Uterus (tissue), 4 donors: ENCODE results near the gene SHISAL1. TPM values are rescaled to one million over a fixed set of nuclear protein-coding genes. Genes with fewer than 3 reads are reported as not detected.

Experiments used
- DNase-seq, 2 donors: peaks; one replicate each; pipeline ENCODE4 v3.0.0-alpha.2; 2019 to 2020
- H3K27ac ChIP-seq, 2 donors: fragments of 200-600 bp; sonication (generic); 1 replicate in 1 of 2; 2 replicates in 1 of 2; pipeline ENCODE4 v1.5.1; 2016 to 2018
- H3K27me3 ChIP-seq, 2 donors: fragments of 200-600 bp; sonication (generic); one replicate each; pipeline ENCODE4 v1.5.1; 2018 to 2019; ENCODE audit warnings: control low read depth in 1 of 2
- H3K36me3 ChIP-seq, 2 donors: fragments of 200-600 bp; sonication (generic); one replicate each; pipeline ENCODE4 v1.5.1; 2019; ENCODE audit warnings: control low read depth in 1 of 2
- H3K4me1 ChIP-seq, 2 donors: fragments of 200-600 bp; sonication (generic); one replicate each; pipeline ENCODE4 v1.5.1; 2018 to 2019; ENCODE audit warnings: control low read depth in 1 of 2
- H3K4me3 ChIP-seq, 2 donors: fragments of 200-600 bp; sonication (generic); 1 replicate in 1 of 2; 2 replicates in 1 of 2; pipeline ENCODE4 v1.5.1; 2018 to 2019; ENCODE audit warnings: mild to moderate bottlenecking in 1 of 2
- H3K9me3 ChIP-seq, 2 donors: fragments of 200-600 bp; sonication (generic); one replicate each; pipeline ENCODE4 v1.5.1; 2019; ENCODE audit warnings: control low read depth in 1 of 2
- POLR2A ChIP-seq, 2 donors: fragments of 450-650 bp; IDR thresholded peaks; one replicate each; pipeline ENCODE4 v1.6.1; 2016; ENCODE audit warnings: antibody characterized with exemption in 2 of 2, mild to moderate bottlenecking in 1 of 2, moderate library complexity in 1 of 2
- intact Hi-C: fragments of 100-400 bp; cut with DNase I; formaldehyde crosslinking; loops from one replicate; pipeline ENCODE4 v1.15.1; 2023; ENCODE audit warnings: low total_unique reads
- total RNA-seq, 4 donors: library from RNA; depleted of rRNA in 3 of 4; stranded (reverse); fragments of >200 nt in 3 of 4; gene quantifications; one replicate each; pipeline versions ENCODE4 v1.1.0 to v1.2.4, GENCODE V29; 2014 to 2023
- TF ChIP-seq, protein P1 (sequence below), 4 experiments: fragments of 200-600 bp in 2 of 4; fragments of 450-650 bp in 2 of 4; sonication (generic) in 2 of 4; IDR thresholded peaks; one replicate each; pipeline ENCODE4 v1.5.1; 2016 to 2019; ENCODE audit warnings: antibody characterized with exemption in 4 of 4, mild to moderate bottlenecking in 2 of 4, moderate library complexity in 1 of 4
- donor health status: DM: yes; HTN: yes; CAD: no.

The SHISAL1 gene
- total RNA-seq, 4 donors from 2014 or later = 4.7 to 44.2 (median 22.9) TPM

DNA sequence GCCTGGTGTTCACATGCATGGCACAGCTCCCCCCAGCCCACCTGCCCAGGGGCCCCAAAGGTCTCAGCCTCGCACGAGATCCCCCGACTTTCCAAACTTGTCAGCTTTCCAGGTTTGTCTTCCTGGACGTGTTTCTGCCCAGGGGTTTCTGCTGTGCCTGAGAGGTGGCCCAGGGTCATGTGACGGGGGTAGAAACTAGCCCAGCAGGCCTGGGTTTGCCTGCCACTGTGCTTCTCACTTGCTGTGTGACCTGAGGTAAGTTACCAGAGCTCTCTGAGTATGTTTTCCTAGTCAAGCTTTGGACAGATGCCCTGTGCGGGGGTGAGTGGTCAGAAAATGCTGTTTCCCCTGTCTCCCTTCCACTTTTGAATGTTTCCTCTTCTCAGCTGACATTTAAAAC, 38.3 kb upstream of the SHISAL1 start:
- Histone ChIP-seq H3K27me3 (no peaks in the 10 kb centered on the region), H3K36me3 (no peaks in the 10 kb centered on the region), H3K4me3 (no peak overlapping the region), H3K4me1 (no peaks in the 10 kb centered on the region), H3K27ac (peak overlapping the region; percentile 10 to 38), H3K9me3 (no peaks in the 10 kb centered on the region)
- no peak for TF ChIP-seq POLR2A (IDR thresholded peaks at IDR 0.05)
- TF ChIP-seq, protein P1, sequence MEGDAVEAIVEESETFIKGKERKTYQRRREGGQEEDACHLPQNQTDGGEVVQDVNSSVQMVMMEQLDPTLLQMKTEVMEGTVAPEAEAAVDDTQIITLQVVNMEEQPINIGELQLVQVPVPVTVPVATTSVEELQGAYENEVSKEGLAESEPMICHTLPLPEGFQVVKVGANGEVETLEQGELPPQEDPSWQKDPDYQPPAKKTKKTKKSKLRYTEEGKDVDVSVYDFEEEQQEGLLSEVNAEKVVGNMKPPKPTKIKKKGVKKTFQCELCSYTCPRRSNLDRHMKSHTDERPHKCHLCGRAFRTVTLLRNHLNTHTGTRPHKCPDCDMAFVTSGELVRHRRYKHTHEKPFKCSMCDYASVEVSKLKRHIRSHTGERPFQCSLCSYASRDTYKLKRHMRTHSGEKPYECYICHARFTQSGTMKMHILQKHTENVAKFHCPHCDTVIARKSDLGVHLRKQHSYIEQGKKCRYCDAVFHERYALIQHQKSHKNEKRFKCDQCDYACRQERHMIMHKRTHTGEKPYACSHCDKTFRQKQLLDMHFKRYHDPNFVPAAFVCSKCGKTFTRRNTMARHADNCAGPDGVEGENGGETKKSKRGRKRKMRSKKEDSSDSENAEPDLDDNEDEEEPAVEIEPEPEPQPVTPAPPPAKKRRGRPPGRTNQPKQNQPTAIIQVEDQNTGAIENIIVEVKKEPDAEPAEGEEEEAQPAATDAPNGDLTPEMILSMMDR (IDR thresholded peaks at IDR 0.05) = no peak
- DNase-seq = no peak
- intact Hi-C loops = no loop called here

DNA sequence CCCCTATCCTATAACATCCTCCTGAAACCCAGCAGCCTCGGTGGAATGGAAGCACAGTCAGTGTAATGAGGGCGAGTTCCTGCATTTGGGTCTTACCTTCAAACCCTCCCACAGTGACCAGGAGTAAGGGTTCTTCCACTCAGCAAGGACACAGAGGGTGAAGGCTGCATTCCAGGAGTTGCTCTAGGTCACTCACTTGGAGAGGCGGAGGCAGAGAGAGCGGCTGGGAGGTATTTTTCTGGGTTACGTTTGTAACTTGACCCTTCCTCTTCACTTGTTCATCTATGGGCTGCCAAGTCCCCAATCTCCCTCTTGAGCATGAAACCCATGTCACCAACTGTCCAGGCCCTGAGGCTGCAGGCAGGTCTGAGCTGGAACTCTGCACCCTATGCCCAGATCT, 36.8 kb upstream of the SHISAL1 start:
- DNase-seq = no peak
- Histone ChIP-seq H3K36me3 (no peaks in the 10 kb centered on the region), H3K4me3 (no peak overlapping the region), H3K4me1 (no peaks in the 10 kb centered on the region), H3K27ac (no peak overlapping the region), H3K9me3 (no peaks in the 10 kb centered on the region), H3K27me3 (no peaks in the 10 kb centered on the region)
- intact Hi-C loops = no loop called here
- TF ChIP-seq, protein P1 (IDR thresholded peaks at IDR 0.05) = no peak
- TF ChIP-seq POLR2A (IDR thresholded peaks at IDR 0.05) = no peak

DNA sequence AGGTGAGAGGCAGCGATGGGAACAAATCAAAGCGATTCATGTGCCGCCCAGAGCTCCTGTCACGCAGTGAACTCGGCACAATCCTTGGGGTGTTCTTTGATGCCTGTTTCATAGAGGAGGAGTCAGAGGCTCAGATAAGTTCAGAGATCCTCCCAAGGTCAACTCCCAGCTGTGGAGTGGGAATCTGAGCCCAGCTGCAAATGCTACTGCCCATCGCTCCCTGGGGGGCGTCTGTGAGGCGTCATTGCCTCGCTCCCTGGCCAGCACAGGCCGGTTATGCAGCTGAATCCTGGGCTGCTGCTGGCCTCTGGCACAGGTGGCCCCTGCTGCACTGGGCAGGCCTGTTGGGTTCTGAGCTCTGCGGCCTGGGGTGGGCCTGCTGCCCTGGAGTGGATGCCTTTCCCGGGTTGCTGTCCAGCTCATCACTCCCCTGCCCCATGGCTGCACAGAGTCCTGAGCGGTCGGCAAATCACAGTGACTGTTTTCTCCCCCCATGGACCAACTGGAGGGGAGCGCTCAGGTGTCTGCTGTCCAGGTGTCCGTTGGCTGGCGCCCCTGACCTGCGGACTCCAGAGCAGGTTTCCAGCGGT, 36.3 kb upstream of the SHISAL1 start:
- H3K4me3 ChIP-seq = no peak overlapping the region
- no peaks in the 10 kb centered on the region for H3K36me3 ChIP-seq
- no peaks in the 10 kb centered on the region for H3K9me3 ChIP-seq
- no peaks in the 10 kb centered on the region for H3K4me1 ChIP-seq
- TF ChIP-seq POLR2A (IDR thresholded peaks at IDR 0.05) = no peak
- TF ChIP-seq, protein P1 (IDR thresholded peaks at IDR 0.05) = no peak
- H3K27me3 ChIP-seq = no peaks in the 10 kb centered on the region
- DNase-seq = no peak
- intact Hi-C loops = no loop called here
- no peak overlapping the region for H3K27ac ChIP-seq

DNA sequence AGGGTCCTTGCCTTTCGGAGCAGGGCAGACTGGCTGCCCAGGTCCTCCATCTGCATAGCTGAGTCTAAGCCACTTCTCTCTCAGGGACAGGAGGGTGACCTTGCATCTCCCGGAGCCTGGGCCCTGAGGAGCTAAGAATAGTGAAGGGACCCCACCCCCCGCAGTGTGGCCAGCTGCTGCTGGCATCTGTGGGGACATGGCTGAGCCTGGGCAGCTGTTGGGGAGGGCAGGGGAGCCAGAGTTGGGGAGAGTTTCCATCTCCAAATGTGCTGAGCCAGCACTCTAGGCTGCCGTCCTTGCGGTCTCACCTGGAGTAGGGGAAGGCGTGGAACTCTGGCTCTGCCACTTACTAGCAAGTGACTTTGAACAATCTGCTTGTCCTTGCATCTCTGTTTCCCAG, 34.8 kb upstream of the SHISAL1 start:
- Histone ChIP-seq H3K27ac (no peak overlapping the region), H3K9me3 (no peaks in the 10 kb centered on the region), H3K4me1 (no peaks in the 10 kb centered on the region), H3K27me3 (no peaks in the 10 kb centered on the region), H3K4me3 (no peak overlapping the region), H3K36me3 (no peaks in the 10 kb centered on the region)
- intact Hi-C loops = no loop called here
- no peak for DNase-seq
- TF ChIP-seq, protein P1 (IDR thresholded peaks at IDR 0.05) = no peak
- no peak for TF ChIP-seq POLR2A (IDR thresholded peaks at IDR 0.05)

DNA sequence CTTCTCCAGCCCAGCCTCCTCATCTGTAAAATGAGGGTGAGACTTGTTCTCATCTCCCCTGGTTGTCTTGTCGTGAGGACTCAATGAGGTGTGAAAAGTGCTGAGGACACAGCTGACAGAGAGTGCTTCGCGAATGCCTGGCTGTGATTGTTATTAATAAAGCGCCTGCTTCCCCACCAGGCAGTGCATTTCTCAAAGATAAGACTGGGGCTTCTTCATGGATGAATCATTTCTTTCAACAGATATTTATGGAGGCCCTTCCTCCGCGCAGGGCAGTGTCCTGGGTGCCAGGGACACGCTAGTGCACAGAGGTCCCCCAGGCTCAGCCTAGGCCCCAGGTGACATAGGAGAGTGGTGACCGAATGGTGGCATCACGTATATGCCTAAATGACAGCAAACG, 34.3 kb upstream of the SHISAL1 start:
- Histone ChIP-seq H3K27me3 (no peaks in the 10 kb centered on the region), H3K4me3 (no peak overlapping the region), H3K27ac (no peak overlapping the region), H3K36me3 (no peaks in the 10 kb centered on the region), H3K4me1 (no peaks in the 10 kb centered on the region), H3K9me3 (no peaks in the 10 kb centered on the region)
- intact Hi-C loops = no loop called here
- TF ChIP-seq POLR2A (IDR thresholded peaks at IDR 0.05) = no peak
- TF ChIP-seq, protein P1 (IDR thresholded peaks at IDR 0.05) = no peak
- DNase-seq = no peak
